AG09309 (cell line): ENCODE data around the gene RSPO4.

ENCODE experiments used
- DNase-seq: peaks from one replicate; pipeline ENCODE4 v3.0.0-alpha.2; 2010; ENCODE audit warnings: low read depth
- H3K4me3 ChIP-seq: 2 replicates; pipeline ENCODE4 v1.5.1; 2011; ENCODE audit warnings: mild to moderate bottlenecking, low read depth, low read length, moderate library complexity; ENCODE audit not compliant: control insufficient read depth
- TF ChIP-seq, protein P1 (sequence below): IDR thresholded peaks from 2 replicates; pipeline ENCODE4 v1.5.1; 2011; ENCODE audit warnings: mild to moderate bottlenecking, low read depth, low read length, inconsistent platforms; ENCODE audit not compliant: insufficient read depth, control insufficient read depth; ENCODE audit errors: missing control alignments

The RSPO4 gene

DNA sequence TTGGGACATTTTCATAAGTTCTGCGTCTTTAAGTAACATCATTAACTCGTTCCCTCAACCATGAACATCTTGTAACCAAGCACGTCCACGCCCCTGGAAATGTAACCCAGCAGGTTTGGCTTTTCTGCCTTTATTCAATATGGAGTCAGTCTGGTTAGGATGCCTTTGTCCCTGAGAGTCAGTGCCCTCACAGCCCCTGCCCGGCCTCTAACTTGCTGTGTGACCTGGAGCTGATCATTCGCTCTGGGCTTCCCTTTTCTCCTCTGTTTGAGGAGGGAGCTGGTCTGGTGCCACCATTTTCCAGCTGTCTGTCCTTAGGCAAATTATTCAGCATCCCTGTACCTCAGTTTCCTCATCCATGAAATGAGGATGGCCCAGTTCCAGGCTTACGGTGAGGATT is 59.5 kb downstream of the RSPO4 start:
- no peak for DNase-seq
- H3K4me3 ChIP-seq = no peak overlapping the region
- TF ChIP-seq, protein P1, sequence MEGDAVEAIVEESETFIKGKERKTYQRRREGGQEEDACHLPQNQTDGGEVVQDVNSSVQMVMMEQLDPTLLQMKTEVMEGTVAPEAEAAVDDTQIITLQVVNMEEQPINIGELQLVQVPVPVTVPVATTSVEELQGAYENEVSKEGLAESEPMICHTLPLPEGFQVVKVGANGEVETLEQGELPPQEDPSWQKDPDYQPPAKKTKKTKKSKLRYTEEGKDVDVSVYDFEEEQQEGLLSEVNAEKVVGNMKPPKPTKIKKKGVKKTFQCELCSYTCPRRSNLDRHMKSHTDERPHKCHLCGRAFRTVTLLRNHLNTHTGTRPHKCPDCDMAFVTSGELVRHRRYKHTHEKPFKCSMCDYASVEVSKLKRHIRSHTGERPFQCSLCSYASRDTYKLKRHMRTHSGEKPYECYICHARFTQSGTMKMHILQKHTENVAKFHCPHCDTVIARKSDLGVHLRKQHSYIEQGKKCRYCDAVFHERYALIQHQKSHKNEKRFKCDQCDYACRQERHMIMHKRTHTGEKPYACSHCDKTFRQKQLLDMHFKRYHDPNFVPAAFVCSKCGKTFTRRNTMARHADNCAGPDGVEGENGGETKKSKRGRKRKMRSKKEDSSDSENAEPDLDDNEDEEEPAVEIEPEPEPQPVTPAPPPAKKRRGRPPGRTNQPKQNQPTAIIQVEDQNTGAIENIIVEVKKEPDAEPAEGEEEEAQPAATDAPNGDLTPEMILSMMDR = no peak

DNA sequence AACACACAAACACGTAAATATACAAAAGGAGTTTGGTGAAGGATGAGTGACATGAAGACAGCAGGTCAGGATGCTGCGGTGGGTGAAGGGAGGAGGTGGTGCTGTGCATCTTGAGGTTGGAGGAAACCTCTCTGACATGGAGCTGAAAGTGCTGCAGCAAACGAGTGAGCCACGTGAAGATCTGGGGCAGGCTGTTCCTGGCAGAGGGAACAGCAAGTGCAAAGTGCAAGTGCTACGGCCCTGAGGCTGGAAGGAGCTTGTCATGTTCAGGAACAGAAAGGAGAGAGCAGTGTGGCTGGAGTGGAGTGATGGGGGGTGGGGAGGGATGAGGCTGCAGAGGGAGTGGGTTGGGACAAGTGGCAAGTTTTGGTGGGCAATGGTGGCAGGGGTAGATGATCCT is 61.2 kb downstream of the RSPO4 start:
- H3K4me3 ChIP-seq = no peak overlapping the region
- no peak for DNase-seq
- TF ChIP-seq, protein P1 = no peak

DNA sequence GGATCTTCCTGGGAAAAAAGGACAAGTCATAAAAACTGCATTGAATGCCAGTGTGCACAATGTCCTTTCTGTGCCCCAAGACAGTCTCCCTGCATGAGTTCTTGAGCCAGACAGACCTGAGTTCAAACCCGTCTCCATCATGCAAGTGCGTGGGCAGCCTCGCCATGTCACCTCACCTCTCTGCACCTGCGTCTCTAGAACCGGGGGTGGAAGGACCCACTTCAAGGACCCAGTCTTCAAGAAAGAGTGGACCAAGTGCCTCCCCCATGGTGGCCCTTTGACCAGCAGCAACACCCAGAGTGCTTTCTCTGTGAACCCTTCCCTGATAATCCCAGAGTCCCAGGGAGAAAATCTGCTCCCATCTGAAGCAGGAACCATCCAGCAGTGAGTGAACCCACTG is 62.5 kb downstream of the RSPO4 start:
- DNase-seq = no peak
- TF ChIP-seq, protein P1 = no peak
- no peak overlapping the region for H3K4me3 ChIP-seq

DNA sequence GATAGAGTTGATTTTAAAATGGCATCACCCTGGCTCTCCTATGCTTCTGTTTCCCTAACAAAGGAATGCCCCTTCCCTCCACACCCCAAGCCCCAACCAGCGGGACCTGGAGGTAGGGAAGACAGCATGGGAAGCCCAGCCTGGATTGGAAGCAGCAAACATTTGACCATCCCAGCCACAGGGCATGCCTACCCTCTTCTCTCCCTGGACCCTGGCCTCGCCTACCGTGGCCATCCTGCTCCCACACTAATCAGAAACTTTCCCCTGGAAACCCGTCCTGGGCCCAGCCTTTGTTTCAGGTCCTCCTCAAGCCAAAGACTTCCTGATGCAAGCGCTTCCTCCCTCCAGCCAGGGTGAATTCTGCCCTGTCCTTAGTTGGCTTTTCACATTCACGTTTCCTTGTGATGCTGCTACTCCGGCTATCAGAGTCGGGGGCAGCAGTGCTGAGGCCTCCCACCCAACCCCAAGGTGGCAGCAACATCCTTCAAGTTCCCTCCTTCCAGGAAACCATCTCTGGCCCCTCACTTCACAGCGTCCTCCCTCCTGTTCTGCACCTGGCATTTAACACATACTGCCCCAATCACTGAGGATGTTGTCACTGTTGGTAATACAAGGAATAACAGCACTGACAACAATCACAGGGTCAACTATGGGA is 67.8 kb downstream of the RSPO4 start:
- no peak for DNase-seq
- no peak overlapping the region for H3K4me3 ChIP-seq
- TF ChIP-seq, protein P1 = no peak

DNA sequence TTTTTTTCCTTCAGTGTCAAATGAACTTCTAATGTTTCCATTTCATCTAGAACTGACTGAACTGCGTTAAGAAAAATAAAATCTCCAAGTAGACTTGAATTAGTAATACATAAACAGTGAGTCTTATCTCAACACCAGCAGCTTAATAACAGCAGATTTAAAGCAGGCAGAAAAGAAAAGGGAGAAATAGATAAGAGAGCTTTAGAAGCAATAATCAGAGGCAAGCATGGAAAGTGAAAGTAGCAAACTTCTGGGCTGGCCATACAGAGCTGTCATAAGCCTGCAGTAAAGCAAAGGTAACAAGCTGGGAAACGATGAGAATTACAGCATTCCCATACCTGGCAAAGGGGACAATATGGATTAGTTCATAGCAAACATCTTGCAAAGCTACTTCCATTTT is 69.1 kb downstream of the RSPO4 start:
- TF ChIP-seq, protein P1 = no peak
- DNase-seq = no peak
- H3K4me3 ChIP-seq = no peak overlapping the region

DNA sequence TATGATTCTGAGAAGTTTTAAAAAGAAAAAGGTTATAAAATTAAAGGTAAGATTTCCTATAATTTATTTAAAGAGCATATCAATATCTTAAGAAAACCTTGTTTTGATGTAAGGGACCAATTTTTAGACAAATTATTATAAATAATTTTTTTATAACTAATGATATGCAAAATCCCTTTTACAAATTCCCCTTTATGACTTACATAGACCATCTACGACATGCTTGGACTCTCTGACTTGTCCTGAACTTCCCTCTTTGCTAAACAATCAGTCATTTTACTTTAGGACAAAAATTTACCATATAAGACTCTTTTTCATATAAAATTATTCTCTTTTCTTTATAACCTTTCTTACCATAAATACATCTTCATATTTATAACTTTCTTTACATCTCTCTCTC is 70.7 kb downstream of the RSPO4 start:
- TF ChIP-seq, protein P1 = no peak
- DNase-seq = no peak
- H3K4me3 ChIP-seq = no peak overlapping the region
